Common myeloid progenitor, CD34-positive (primary cell): ENCODE measurements around the gene HOXD13.

Experiments
- CTCF ChIA-PET: fragments of 350-600 bp; sonication (Branson Sonifier 250); formaldehyde crosslinking; loops from one replicate; lab custom pipeline; 2021; ENCODE audit warnings: antibody characterized with exemption; lab: Charles Lee
- POLR2A ChIA-PET: fragments of 350-600 bp; sonication (Branson Sonifier 250); formaldehyde crosslinking; loops from one replicate; lab custom pipeline; 2021; ENCODE audit warnings: antibody characterized with exemption; lab: Charles Lee
- DNase-seq, 3 donors: peaks; one replicate each; pipeline versions ENCODE4 v3.0.0 to v3.0.0-alpha.2; 2013
- H3K27ac ChIP-seq, 2 experiments: 1 replicate in 1 of 2; 2 replicates in 1 of 2; pipeline ENCODE4 v1.7.0; 2013; ENCODE audit warnings: inconsistent platforms in 2 of 2, low read length in 2 of 2, mild to moderate bottlenecking in 2 of 2, low read depth in 1 of 2, moderate library complexity in 1 of 2; ENCODE audit not compliant: severe bottlenecking in 2 of 2, insufficient read depth in 1 of 2, poor library complexity in 1 of 2
- H3K27me3 ChIP-seq, 5 experiments: replicated peaks in 2 of 5; 1 replicate in 3 of 5; 2 replicates in 2 of 5; pipeline versions ENCODE4 v1.6.1 to v1.7.0; 2013; ENCODE audit warnings: low read length in 4 of 5, mild to moderate bottlenecking in 2 of 5, moderate library complexity in 2 of 5, inconsistent platforms in 1 of 5; ENCODE audit not compliant: insufficient read depth in 5 of 5, control insufficient read depth in 4 of 5
- H3K36me3 ChIP-seq, 4 experiments: 1 replicate in 2 of 4; 2 replicates in 2 of 4; pipeline versions ENCODE4 v1.6.1 to v1.7.0; 2013; ENCODE audit warnings: low read length in 3 of 4, control low read depth in 1 of 4, mild to moderate bottlenecking in 1 of 4; ENCODE audit not compliant: control insufficient read depth in 4 of 4, insufficient read depth in 4 of 4
- H3K4me1 ChIP-seq, 4 experiments: 1 replicate in 3 of 4; 2 replicates in 1 of 4; pipeline versions ENCODE4 v1.6.1 to v1.7.1; 2013; ENCODE audit warnings: low read length in 3 of 4, mild to moderate bottlenecking in 3 of 4, control low read depth in 1 of 4, inconsistent platforms in 1 of 4, moderate library complexity in 1 of 4; ENCODE audit not compliant: control insufficient read depth in 4 of 4, insufficient read depth in 4 of 4; ENCODE audit errors: control extremely low read depth in 1 of 4
- H3K4me3 ChIP-seq, 7 experiments: 1 replicate in 4 of 7; 2 replicates in 3 of 7; pipeline versions ENCODE4 v1.5.1 to v1.7.0; 2013; ENCODE audit warnings: mild to moderate bottlenecking in 7 of 7, low read length in 6 of 7, moderate library complexity in 6 of 7, inconsistent platforms in 2 of 7, low read depth in 2 of 7, control low read depth in 1 of 7; ENCODE audit not compliant: insufficient read depth in 4 of 7, control insufficient read depth in 1 of 7; ENCODE audit errors: extremely low read depth in 1 of 7
- H3K9me3 ChIP-seq, 5 experiments: 1 replicate in 4 of 5; 2 replicates in 1 of 5; pipeline versions ENCODE4 v1.6.1 to v1.7.1; 2013; ENCODE audit warnings: low read length in 4 of 5, mild to moderate bottlenecking in 2 of 5, inconsistent platforms in 1 of 5, low read depth in 1 of 5, moderate library complexity in 1 of 5; ENCODE audit not compliant: control insufficient read depth in 4 of 5, insufficient read depth in 2 of 5; ENCODE audit errors: control extremely low read depth in 1 of 5
- WGBS: methylation state at CpG from one replicate; pipeline ENCODE4 v1.1.5; 2013; ENCODE audit not compliant: insufficient coverage; 5-methylcytosine and 5-hydroxymethylcytosine counted together

Gene HOXD13

GRCh38 chr2:176103742-176104315 lies 11.3 kb downstream of the HOXD13 start:
- DNase-seq, result no peak
- Histone ChIP-seq H3K27me3 (peaks cover 24 to 99% (median 61%) of the 10 kb centered on the region in 5 experiments), H3K4me3 (no peak overlapping the region), H3K4me1 (peaks cover 0 to 11% (median 8%) of the 10 kb centered on the region in 4 experiments), H3K9me3 (peaks cover 0 to 3% (median 0%) of the 10 kb centered on the region in 5 experiments), H3K27ac (no peak overlapping the region), H3K36me3 (no peaks in the 10 kb centered on the region)
- ChIA-PET CTCF (interaction anchor here (0.5 to 3.6 kb wide), 9 partner anchors 8 to 567 kb away, joined by 3 to 16 read pairs (median 5); no protein-coding TSS in a partner anchor), POLR2A (no interaction called here)
- WGBS, result 11% methylated on average over 6 of the region's 17 CpGs

GRCh38 chr2:176104316-176105077 lies 12.0 kb downstream of the HOXD13 start:
- Histone ChIP-seq H3K36me3 (no peaks in the 10 kb centered on the region), H3K27ac (no peak overlapping the region), H3K9me3 (peaks cover 0 to 3% (median 0%) of the 10 kb centered on the region in 5 experiments), H3K27me3 (peaks cover 27 to 99% (median 62%) of the 10 kb centered on the region in 5 experiments), H3K4me1 (peaks cover 0 to 11% (median 8%) of the 10 kb centered on the region in 4 experiments), H3K4me3 (no peak overlapping the region)
- CTCF ChIA-PET, result interaction anchor here (0.5 to 3.6 kb wide), 9 partner anchors 9 to 567 kb away, joined by 3 to 16 read pairs (median 5); no protein-coding TSS in a partner anchor
- 6% methylated on average over 56 of the region's 56 CpGs for WGBS
- POLR2A ChIA-PET, result interaction anchor here (0.7 kb wide), 1 partner anchor 36 kb away, joined by 3 read pairs; no protein-coding TSS in a partner anchor
- DNase-seq, result no peak

- H3K27ac ChIP-seq, result no peak overlapping the region
- H3K9me3 ChIP-seq, result peaks cover 0 to 3% (median 0%) of the 10 kb centered on the region in 5 experiments
- CTCF ChIA-PET, result interaction anchor here (1.2 to 3.6 kb wide), 7 partner anchors 8 to 532 kb away, joined by 3 to 16 read pairs (median 6); no protein-coding TSS in a partner anchor
- DNase-seq, result no peak
- POLR2A ChIA-PET, result interaction anchor here (0.7 kb wide), 1 partner anchor 35 kb away, joined by 3 read pairs; no protein-coding TSS in a partner anchor
- peaks cover 34 to 99% (median 66%) of the 10 kb centered on the region in 5 experiments for H3K27me3 ChIP-seq
- H3K4me3 ChIP-seq, result no peak overlapping the region
- peaks cover 0 to 10% (median 8%) of the 10 kb centered on the region in 4 experiments for H3K4me1 ChIP-seq
- no peaks in the 10 kb centered on the region for H3K36me3 ChIP-seq
- WGBS, result 12% methylated on average over 24 of the region's 25 CpGs
Measured at GRCh38 chr2:176105078-176105729, 12.7 kb downstream of the HOXD13 start.

- Histone ChIP-seq H3K4me1 (peaks cover 0 to 10% (median 8%) of the 10 kb centered on the region in 4 experiments), H3K27ac (no peak overlapping the region), H3K9me3 (peaks cover 0 to 2% (median 0%) of the 10 kb centered on the region in 5 experiments), H3K27me3 (peaks cover 40 to 99% (median 63%) of the 10 kb centered on the region in 5 experiments), H3K36me3 (no peaks in the 10 kb centered on the region), H3K4me3 (no peak overlapping the region)
- CTCF ChIA-PET, result interaction anchor here (0.7 to 3.6 kb wide), 6 partner anchors 8 to 741 kb away, joined by 3 to 14 read pairs (median 4); no protein-coding TSS in a partner anchor
- no peak for DNase-seq
- POLR2A ChIA-PET, result no interaction called here
- under 1% methylated on average over 14 of the region's 25 CpGs for WGBS
Measured at GRCh38 chr2:176105730-176106580, 13.4 kb downstream of the HOXD13 start.

GRCh38 chr2:176106581-176107539 lies 14.3 kb downstream of the HOXD13 start, which contains the start of gene HOXD11:
HOXD11 (plus strand) TSS chr2:176107280; CDS start chr2:176107356, 76 bp downstream.
- POLR2A ChIA-PET, result no interaction called here
- H3K4me3 ChIP-seq, result peak within 1 kb of the TSS in 4 of 7 experiments; percentile 0 to 42 (median 8)
- WGBS, result 1% methylated on average over 66 of the region's 85 CpGs
- H3K4me1 ChIP-seq, result peaks cover 0 to 10% (median 8%) of the 10 kb centered on the region in 4 experiments
- CTCF ChIA-PET, result interaction anchor here (0.7 to 1.4 kb wide), 4 partner anchors 9 to 741 kb away, joined by 3 to 4 read pairs (median 3); no protein-coding TSS in a partner anchor
- H3K36me3 ChIP-seq, result no peaks in the 10 kb centered on the region
- DNase-seq, result peak in 1 of 3 donors; percentile 46
- H3K27ac ChIP-seq, result no peak within 1 kb of the TSS
- H3K27me3 ChIP-seq, result peaks cover 34 to 99% (median 57%) of the 10 kb centered on the region in 5 experiments
- H3K9me3 ChIP-seq, result no peaks in the 10 kb centered on the region
